GM19035 (cell line): ENCODE measurements around the gene JAML.
"Not testable (repeated sequence)": the region's sequence is repeated elsewhere in the genome, so short reads cannot be mapped to it uniquely, and the experiment has no call there.

Source experiments
- ATAC-seq: cut with Tn5 transposase; IDR thresholded peaks from one replicate; pipeline ENCODE4 v1.9.1; 2021; ENCODE audit not compliant: unreplicated experiment

The JAML gene

GRCh38 chr11:118199135-118199534 lies 25.7 kb downstream of the JAML start:
- ATAC-seq, result no peak

- ATAC-seq, result no peak
Observed at GRCh38 chr11:118198370-118198769, 26.4 kb downstream of the JAML start.

- ATAC-seq, result no peak
Observed at GRCh38 chr11:118194835-118195627, 29.8 kb downstream of the JAML start.

GRCh38 chr11:118193910-118194566 lies 30.8 kb downstream of the JAML start:
- no peak for ATAC-seq

- ATAC-seq, result not testable (repeated sequence)
Observed at GRCh38 chr11:118192817-118193216, 32.0 kb downstream of the JAML start.

DNA sequence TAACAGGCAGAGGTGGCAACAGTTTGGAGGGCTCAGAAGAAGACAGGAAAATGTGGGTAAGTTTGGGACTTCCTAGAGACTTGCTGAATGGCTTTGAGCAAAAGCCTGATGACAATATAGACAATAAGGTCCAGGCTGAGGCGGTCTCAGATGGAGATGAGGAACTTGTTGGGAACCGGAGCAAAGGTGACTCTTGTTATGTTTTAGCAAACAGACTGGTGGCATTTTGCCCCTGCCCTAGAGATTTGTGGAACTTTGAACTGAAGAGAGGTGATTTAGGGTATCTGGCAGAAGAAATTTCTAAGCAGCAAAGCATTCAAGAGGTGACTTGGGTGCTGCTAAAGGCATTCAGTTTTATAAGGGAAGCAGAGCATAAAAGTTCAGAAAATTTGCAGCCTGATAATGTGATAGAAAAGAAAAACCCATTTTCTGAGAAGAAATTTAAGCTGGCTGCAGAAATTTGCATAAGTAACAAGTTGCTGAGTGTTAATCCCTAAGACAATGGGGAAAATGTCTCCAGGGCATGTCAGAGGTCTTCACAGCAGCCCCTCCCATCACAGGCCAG lies 33.8 kb downstream of the JAML start:
- ATAC-seq, result not testable (repeated sequence)

DNA sequence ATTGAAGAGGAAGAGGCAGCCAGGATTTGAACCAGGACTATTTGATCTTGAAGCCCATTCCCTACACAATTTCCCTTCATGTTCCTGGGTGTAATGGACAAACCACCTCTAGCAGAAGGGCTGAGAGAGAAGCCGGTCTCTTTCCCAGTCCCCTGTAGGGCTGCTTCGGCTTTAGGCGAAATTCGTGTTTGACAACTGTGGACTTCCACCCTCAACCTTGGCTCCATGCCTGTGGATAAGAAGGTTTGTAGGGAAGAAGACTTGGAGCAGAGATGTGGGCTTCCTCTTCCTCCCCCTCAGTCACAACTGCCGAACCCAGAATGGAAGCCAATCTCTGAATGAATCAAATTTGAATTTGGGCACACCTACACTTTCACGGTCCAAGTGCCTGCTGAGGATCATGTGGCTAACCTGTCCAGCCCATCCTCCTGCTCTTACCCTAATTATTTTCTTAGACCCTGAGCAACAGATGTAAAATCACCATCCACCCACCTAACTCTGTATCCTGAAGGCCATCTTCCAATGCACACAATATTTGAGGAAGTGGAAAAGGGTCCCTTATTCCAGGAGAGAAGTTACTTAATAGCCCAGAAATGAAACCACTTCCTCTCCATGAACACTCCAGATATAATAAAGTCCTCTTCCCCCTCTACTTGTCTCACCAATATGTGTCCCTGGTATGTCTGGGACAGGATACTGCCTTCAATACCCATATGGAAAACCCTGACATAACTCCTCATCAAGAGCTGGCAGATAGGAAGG lies 38.3 kb downstream of the JAML start:
- ATAC-seq, result no peak

DNA sequence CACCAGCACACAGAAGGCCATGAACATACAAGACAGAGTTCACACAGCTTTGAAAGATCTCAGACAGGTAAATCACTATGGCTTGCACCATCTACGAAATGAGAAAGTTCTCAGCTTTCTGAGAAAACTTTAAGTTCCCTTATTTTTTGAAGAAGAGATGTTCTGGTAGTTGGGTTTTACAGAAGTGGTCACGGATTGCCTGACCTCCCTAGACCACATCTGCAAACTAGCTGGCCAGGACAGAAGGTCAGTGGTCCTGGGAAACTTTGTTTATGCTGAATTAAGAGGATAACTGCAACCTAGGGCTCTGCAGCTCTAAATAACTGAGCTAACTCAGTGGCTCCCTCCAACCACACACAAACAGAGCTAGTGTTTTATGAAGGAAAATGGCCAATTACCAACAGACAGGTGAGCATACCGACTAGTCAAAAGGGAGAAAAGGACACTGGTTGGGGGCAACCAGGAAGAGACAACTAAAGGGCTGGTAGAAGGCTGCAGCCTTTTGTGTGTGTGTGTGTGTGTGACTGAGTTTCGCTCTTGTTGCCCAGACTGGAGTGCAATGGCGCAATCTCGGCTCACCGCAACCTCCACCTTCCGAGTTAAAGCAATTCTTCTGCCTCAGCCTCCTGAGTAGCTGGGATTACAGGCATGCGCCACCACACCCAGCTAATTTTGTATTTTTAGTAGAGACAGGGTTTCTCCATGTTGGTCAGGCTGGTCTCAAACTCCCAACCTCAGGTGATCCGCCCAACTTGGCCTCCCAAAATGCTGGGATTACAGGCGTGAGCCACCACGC lies 39.8 kb downstream of the JAML start:
- ATAC-seq, result no peak

- ATAC-seq, result not testable (repeated sequence)
Observed at GRCh38 chr11:118183691-118184090, 41.1 kb downstream of the JAML start.

DNA sequence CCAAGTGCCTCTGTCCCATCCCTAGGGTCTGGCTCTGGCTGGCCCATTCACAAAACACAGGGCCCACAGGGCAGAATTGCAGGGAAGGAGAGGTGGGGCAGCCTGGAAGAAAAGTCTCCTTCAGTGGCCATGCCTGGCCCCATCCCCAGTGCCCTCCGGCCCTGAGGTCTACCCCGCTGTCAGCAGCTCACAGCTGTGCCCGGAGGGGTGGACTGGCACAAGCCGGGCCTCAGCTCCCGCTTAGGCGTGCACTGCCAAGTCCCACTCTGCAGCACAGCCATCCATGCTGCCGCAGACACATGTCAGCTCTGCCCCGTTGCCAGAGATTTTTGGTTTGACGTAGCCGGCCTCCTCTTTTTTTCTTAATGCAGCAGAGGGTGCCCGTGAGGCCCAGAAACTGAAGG lies 44.5 kb downstream of the JAML start:
- ATAC-seq, result no peak

DNA sequence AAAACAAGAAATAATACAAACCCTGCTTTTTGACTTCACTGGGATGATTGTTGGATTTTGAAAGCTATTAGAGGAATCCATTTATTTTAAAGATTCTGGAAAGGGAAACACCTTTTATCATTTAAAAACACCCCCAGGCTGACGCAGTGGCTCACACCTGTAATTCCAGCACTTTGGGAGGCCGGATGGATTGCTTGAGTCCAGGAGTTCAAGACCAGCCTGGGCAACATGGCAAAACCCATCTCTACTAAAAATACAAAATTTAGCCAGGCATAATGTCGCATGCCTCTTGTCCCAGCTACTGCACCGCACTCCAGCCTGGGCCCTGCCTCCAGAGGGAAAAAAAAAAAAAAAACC lies 48.1 kb downstream of the JAML start:
- no peak for ATAC-seq

DNA sequence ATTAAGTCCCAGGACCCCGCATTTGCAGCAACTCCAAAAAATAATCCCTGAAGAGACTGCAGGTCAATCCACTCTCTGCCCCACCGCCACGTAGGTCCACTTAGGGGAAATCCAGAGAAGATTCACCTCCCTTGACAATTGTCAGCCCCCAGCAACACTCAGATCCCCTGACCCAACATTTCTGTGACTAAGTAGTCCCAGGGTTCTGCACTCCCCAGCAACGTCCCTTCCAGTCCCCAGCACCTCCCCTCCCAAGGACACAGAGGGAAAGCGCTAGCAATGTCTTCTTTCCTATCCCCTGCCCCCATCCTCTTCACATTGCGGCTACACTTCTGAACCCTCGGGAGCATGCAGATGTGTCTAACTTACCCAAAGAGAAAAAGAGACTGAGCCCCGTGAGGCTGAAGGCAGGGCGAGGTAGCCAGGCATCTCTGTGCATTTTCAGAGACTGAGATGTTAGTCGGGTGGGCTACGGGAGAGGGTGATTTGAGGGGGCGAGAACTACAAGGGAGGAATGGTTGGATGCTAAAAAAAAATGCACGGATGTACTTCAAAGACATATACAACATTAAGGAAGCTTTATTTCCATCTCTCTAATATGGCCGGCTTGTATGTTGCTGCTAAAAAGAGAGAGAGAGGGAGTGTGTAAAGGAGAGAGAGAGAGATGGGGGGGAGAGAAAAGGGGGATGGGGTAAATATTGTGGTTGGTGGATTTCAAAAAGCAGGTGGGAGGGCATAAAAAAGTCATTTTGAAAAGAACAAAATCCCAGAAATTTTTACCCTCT lies 48.6 kb downstream of the JAML start, which contains the start of gene SCN2B:
SCN2B (minus strand) TSS at position 647 of the 785 bp plus-strand sequence; CDS start at position 439, 208 bp downstream.
- no peak for ATAC-seq

DNA sequence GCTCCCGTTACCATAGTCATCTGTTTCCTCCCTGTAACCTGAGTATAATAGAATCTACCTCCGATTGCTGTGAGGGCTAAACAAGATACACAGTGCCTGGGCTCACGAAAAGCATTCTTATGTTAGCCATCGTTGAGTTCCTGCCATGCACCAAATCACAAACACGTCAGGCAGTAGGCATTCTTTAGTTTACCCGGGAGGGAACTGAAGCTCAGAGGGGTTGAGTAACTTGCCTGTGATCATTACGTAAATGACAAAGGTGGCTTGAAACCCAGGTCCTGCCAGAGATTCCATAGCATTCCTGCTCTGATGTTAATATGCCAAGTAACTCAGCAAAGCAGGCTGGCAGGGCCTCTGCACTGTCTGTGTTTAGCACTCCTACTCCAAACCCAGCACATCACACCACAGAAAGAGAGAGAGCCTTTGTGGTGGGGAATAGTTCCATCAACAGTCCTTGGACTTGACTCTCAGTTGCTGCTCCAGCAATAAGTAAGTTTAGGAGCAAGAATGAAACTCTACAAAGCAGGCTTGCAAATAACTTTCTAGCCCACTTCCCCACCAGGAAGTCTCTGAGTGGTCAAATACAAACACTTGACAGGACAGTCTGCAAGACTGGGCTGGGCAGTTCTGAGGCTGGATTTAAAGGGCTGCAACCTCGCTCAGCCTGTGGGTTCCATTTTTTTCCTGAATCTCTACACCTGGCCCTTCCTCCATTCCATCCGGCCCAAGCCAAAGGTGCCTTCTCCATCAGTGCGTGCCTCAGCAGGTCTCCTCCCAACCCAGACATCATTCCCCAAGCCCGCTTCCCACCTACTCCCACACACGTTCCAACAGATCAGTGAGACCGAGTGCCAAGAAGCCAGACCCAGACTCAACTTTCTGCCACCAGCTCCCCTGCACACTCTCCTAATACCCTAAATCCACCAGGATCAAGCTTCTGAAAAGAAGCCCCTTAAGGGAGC lies 49.5 kb downstream of the JAML start:
- ATAC-seq, result no peak

- no peak for ATAC-seq
Observed at GRCh38 chr11:118174006-118174567, 50.7 kb downstream of the JAML start.

DNA sequence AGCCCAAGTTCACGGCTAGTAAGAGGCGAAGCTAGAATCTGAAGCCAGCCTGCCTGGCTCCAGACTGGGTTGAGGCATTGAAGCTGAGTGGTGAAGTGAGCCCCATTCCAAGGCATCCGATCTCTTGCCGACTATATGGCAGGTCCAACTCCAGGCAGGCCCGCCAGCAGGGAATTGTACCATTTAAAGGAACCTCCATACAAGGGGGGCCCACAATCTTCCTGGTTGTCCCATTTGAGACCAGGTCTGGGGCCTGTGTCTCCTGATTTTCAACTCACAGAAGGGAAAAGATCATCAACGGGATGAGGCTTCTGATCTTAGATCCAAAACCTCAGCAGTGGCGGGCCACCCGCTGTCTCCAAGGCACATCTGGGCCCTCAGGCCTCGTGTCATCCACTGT lies 52.5 kb downstream of the JAML start:
- no peak for ATAC-seq

- peak; percentile 63 for ATAC-seq
Observed at GRCh38 chr11:118171269-118172062, 53.3 kb downstream of the JAML start.

DNA sequence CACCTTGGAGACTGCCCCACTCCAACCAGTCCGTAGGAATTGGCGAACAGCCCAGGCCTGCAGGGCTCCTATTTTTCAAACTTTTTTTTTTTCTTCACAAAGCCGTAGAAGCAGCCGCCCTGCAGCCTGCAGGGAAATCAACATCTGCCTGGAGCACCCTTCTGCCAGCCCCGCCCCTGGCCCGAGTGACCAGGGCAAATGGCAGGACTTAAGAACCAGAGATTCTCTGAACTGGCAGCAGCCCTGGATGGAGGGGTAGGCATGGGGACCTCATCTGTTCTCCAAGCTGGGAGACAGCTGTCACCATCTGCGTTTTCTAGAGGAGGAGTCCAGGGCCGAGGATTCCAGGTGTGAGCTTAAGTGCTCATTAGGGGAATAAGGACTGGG lies 53.9 kb downstream of the JAML start:
- no peak for ATAC-seq

DNA sequence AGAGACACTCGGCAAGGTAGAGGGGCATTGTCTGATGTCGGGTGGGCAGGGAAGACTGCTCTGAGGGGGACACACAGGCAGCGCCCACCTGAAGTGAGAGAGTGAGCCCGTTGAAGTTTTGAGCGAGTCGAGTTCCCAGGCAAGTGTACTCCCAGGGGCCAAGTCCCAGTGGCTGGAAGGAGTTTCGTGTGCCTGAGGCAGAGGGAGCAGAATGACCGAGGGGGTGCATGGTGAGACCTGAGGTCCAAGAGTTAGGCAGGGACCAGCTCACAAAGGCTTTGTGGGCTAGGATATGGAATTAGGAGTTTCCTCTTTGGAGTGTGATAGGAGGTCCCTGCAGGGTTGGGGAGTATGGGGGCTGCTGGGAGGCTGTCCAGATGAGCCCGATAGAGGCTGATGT lies 54.6 kb downstream of the JAML start:
- ATAC-seq, result no peak
